D721Med (cell line): ENCODE measurements around the gene FAM89B.

Source experiments
- DNase-seq: peaks from one replicate; pipeline ENCODE4 v3.0.0; 2011; ENCODE audit warnings: low spot score; ENCODE audit not compliant: insufficient read length
- FAIRE-seq: peaks from 2 replicates; lab custom pipeline; 2011; peaks lifted over from hg19 to GRCh38; lab: Jason Lieb, UNC
- TF ChIP-seq, protein P1 (sequence below): IDR thresholded peaks from 2 replicates; pipeline ENCODE4 v1.5.1; 2012; ENCODE audit warnings: mild to moderate bottlenecking, control low read depth; ENCODE audit not compliant: insufficient read depth; ENCODE audit errors: missing control alignments

Gene FAM89B

DNA sequence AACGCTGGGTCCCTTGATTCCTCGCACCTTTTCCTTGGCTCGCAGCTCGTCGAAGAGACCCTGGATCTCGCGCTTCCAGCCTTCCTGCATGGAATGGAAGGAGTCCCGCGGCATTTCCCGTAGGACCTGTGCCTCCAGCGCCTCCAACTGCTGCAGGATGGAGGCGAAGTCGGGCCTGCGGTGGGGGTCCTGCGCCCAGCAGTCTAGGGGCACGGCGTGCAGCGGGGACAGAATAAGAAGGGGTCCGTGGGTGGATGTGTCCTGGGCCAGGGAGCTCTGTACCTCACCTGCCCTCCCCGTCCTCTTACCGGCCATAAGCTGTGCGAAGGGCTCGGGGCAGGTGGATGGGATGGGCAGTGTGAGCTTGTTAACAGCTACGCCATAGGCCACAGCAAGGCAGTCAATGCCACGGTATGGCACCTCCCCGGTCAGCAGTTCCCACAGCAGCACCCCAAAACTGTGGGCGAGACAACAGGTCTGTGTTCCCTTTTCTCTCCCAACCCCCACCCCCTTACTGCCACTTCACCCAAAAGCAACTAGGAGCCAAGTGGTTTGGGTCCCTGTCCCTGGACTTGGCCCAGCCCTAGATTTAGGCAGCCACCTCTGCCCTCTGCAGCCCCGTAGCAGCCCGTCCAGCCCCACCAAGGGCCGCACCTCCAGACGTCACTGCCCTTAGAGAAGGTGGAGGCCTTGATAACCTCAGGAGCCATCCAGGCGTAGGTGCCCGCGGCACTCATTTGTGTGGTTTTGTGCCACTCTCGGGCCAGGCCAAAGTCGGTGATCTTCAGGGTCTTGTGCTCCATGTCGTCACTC is 35.5 kb downstream of the FAM89B start:
- TF ChIP-seq, protein P1, sequence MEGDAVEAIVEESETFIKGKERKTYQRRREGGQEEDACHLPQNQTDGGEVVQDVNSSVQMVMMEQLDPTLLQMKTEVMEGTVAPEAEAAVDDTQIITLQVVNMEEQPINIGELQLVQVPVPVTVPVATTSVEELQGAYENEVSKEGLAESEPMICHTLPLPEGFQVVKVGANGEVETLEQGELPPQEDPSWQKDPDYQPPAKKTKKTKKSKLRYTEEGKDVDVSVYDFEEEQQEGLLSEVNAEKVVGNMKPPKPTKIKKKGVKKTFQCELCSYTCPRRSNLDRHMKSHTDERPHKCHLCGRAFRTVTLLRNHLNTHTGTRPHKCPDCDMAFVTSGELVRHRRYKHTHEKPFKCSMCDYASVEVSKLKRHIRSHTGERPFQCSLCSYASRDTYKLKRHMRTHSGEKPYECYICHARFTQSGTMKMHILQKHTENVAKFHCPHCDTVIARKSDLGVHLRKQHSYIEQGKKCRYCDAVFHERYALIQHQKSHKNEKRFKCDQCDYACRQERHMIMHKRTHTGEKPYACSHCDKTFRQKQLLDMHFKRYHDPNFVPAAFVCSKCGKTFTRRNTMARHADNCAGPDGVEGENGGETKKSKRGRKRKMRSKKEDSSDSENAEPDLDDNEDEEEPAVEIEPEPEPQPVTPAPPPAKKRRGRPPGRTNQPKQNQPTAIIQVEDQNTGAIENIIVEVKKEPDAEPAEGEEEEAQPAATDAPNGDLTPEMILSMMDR: no peak
- DNase-seq: no peak
- no peak for FAIRE-seq

DNA sequence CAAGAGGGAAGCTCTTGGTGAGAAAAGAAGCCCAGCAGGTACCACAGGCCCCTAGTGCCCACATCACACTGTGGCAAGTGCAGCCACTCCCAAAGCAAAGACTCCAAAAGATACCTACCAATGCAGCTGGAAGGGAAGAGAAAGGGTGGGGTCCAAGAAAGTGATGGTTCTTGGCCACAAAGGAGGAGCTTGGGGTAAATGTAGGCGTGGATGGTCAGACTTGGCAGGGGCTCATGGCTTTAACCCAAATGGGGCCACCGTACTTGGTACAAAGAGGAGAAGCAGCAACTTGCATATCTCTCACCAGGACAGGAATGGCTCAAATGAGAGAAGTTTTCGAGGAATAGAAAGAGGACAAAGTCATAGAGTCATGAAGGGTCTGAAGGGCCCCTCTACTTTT is 36.9 kb downstream of the FAM89B start:
- FAIRE-seq (no peak), DNase-seq (no peak)
- TF ChIP-seq, protein P1: no peak

DNA sequence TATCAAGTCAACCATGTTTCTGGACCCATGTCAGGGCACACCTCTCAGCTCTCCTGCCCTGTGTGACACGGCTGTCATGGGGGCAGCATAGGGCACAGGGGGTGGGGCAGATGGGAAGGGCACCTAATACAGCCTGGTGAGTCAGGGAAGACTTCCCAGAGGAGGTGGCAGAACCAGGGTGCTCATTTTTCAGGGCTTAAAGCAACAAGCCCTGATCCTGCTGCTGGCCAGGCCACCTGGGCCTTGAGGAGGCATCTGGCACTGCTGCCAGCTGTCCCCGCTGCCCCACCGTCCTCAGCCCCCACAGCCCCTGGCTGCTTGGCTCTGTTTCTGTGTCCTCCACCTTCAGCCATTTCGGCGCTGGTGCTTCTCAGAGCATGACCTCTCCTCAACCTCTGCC is 37.3 kb downstream of the FAM89B start:
- DNase-seq (no peak), FAIRE-seq (no peak)
- TF ChIP-seq, protein P1: no peak

DNA sequence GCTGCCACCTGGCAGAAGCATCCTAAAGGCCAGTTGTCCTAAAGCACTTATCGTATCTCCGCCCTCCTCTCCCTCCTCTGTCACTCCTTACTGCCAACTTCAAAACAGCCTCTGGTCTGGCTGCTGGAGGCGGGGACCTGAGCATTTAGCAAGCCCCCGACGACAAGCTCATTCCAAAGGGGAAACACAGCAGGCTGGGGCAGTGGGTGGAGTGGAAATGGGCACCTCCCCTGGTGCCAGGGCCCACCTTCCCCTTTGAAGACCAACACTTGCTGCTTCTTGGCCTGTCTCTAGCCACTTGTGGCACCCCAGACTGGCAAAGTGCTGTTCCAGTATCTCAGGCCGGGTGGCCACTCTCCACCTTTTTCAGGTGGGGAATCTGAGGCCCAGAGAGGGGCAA is 38.1 kb downstream of the FAM89B start:
- DNase-seq: no peak
- TF ChIP-seq, protein P1: no peak
- no peak for FAIRE-seq

DNA sequence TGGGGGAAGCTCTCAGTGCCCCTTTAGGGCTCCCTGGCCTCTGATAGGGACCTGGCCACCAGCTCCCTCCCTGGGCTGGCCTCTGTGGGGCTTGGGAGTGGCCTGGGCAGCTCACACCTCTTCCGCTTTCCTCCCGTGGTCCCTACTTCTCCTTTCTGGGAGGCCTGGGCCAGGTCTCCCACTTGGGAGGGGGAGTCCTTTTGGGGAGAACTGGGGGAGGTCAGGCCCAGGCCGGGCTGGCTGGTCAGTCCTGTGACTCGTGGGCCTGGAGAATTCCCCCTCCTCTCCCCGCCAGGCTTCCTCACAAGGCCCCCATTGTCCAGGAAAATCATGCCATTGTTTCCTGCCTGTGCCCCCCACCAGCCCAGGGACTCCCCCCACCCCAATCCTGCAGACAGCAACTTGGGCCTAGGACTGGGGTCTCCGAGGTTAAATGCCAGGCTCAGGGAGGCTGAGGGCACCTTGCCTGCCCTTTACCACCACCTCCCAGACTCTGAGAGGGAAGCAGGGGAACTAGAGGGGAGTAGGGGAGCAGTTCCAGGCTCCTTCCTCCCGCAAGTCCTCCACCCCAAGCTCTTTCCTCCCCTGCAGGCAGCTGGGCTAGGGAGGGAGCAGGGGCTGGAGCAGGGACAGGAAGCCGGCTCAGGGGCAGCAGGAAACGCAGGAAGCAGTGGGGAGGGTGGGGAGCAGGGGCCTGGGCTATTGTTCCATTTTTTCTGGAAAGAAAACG is 38.9 kb downstream of the FAM89B start:
- FAIRE-seq: no peak
- TF ChIP-seq, protein P1: no peak
- DNase-seq: no peak

DNA sequence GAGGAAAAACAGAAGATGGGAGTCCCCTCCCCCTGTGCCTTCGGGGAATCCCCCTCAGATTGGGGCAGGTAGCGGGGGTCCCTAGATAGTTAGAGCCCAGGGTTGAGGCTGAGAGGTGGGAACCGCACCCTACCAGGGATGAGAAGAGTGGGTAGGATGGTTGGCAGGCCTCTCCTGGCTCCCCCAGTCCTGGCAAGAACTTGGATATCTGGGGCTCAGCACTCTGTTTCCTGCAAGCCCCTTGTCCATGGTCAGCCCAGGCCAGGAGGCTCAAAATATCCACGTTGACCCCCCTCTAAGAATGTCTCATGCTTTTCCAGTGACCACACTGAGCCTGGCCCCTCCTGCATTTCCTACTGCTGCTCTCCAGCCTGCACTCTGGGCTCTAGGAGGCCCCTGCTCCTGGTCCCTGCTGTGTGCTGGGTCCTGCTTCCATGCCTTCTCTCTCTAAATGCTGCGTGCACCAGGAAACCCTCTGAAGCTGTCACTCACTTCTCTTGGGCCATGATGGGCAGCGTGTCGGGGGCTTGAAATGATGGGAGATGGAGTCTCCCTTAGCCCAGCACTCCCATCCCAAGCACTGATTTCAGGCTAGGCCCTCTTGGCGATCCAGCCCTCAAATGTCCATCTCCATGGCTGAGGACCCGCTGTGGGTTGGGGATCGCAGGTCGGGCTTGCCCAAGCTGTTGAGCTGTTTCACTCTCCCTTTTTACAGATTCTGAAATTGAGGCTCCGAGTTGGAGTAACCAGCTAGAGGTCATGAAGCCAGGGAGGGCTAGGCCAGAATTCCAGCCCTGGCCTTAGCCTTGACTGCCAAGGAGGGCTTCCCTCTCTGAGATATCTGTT is 39.6 kb downstream of the FAM89B start:
- TF ChIP-seq, protein P1: no peak
- FAIRE-seq (no peak), DNase-seq (no peak)
